Epithelial cell of esophagus (primary cell): Measurements from ENCODE around the gene FGFR4.
A peak's percentile ranks its signal among the peaks of the same experiment; 100 is the strongest.
"Not testable (repeated sequence)": the region's sequence is repeated elsewhere in the genome, so short reads cannot be mapped to it uniquely, and the experiment has no call there.

Experiments used
- DNase-seq: peaks from one replicate; pipeline ENCODE4 v3.0.0; 2010; ENCODE audit warnings: low read depth
- H3K4me3 ChIP-seq: 2 replicates; pipeline ENCODE4 v1.5.1; 2011; ENCODE audit warnings: mild to moderate bottlenecking, low read length, control low read depth
- CTCF ChIP-seq: IDR thresholded peaks from 2 replicates; pipeline ENCODE4 v1.5.1; 2011; ENCODE audit warnings: low read depth, mild to moderate bottlenecking, low read length, control low read depth, inconsistent platforms; ENCODE audit not compliant: insufficient read depth; ENCODE audit errors: missing control alignments

The FGFR4 gene

GRCh38 chr5:177044641-177045040 lies 42.1 kb upstream of the FGFR4 start:
- TF ChIP-seq CTCF, result no peak
- H3K4me3 ChIP-seq, result no peak overlapping the region
- no peak for DNase-seq

GRCh38 chr5:177045631-177046030 lies 41.1 kb upstream of the FGFR4 start:
- no peak for TF ChIP-seq CTCF
- no peak for DNase-seq
- no peak overlapping the region for H3K4me3 ChIP-seq

GRCh38 chr5:177048531-177048930 lies 38.2 kb upstream of the FGFR4 start:
- DNase-seq, H3K4me3 ChIP-seq: not testable (repeated sequence)

GRCh38 chr5:177049285-177049684 lies 37.4 kb upstream of the FGFR4 start:
- no peak for TF ChIP-seq CTCF
- DNase-seq, result peak; percentile 15
- H3K4me3 ChIP-seq, result no peak overlapping the region

- DNase-seq, result no peak
- no peak for TF ChIP-seq CTCF
- H3K4me3 ChIP-seq, result no peak overlapping the region
Observed at GRCh38 chr5:177064500-177065277, 22.0 kb upstream of the FGFR4 start.

GRCh38 chr5:177065491-177065890 lies 21.2 kb upstream of the FGFR4 start:
- no peak overlapping the region for H3K4me3 ChIP-seq
- no peak for TF ChIP-seq CTCF

GRCh38 chr5:177066224-177066623 lies 20.5 kb upstream of the FGFR4 start:
- H3K4me3 ChIP-seq, result no peak overlapping the region
- DNase-seq, result peak; percentile 26
- TF ChIP-seq CTCF, result no peak

More at GRCh38 chr5:177065491-177065890, 21.2 kb upstream of the FGFR4 start:
- no peak for DNase-seq

GRCh38 chr5:177067503-177067902 lies 19.2 kb upstream of the FGFR4 start:
- DNase-seq, result peak; percentile 24
- H3K4me3 ChIP-seq, result no peak overlapping the region
- TF ChIP-seq CTCF, result no peak
